Left cardiac atrium (tissue), 4 donors: Measurements from ENCODE around the gene MAP3K1. TPM values are rescaled to one million over a fixed set of nuclear protein-coding genes. Genes with fewer than 3 reads are reported as not detected.

Source experiments
- ATAC-seq, 2 donors: fragments of 200-7000 bp; cut with Tn5 transposase; one replicate each; pipeline ENCODE4 v1.9.1; 2020; ENCODE audit warnings: mild to moderate bottlenecking in 2 of 2, moderate library complexity in 2 of 2
- DNase-seq: peaks from one replicate; pipeline ENCODE4 v3.0.0-alpha.2; 2020
- intact Hi-C, 2 donors: fragments of 100-400 bp; cut with DNase I; formaldehyde crosslinking; loops; one replicate each; pipeline versions ENCODE4 v1.14.1 to v1.15.1; 2022 to 2023
- total RNA-seq, 2 donors: library from RNA; stranded (reverse); fragmentation: NEBNext Ultra II Directional; extraction: Animal tissue kit (Norgen Biotek cat#: 25700); gene quantifications; one replicate each; pipeline ENCODE4 v1.2.1, GENCODE V29; 2021
- donor health status: DM: no; HTN: yes; CAD: no.
- donor health status: DM: no; HTN: yes; CAD: no; lungs with severe emphysema.
- donor health status: DM: yes; HTN: yes; CAD: no.
- donor health status: Dilated cardiomyopathy.

Gene MAP3K1
- total RNA-seq, 2 donors from 2014 or later: 8.4 to 8.5 TPM

GRCh38 chr5:56873056-56873455, 57.7 kb downstream of the MAP3K1 start:
- ATAC-seq: no peak
- intact Hi-C loops: no loop called here
- no peak for DNase-seq

GRCh38 chr5:56876327-56876726, 61.0 kb downstream of the MAP3K1 start:
- intact Hi-C loops: no loop called here
- ATAC-seq (no peak), DNase-seq (no peak)

DNA sequence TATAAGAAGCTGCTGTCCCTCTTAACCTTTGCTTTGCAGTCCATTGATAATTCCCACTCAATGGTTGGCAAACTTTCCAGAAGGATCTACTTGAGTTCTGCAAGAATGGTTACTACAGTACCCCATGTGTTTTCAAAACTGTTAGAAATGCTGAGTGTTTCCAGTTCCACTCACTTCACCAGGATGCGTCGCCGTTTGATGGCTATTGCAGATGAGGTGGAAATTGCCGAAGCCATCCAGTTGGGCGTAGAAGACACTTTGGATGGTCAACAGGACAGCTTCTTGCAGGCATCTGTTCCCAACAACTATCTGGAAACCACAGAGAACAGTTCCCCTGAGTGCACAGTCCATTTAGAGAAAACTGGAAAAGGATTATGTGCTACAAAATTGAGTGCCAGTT, 66.2 kb downstream of the MAP3K1 start:
- ATAC-seq: no peak
- intact Hi-C loops: no loop called here
- no peak for DNase-seq

GRCh38 chr5:56893251-56893951, 78.1 kb downstream of the MAP3K1 start:
- no peak for DNase-seq
- intact Hi-C loops: no loop called here
- ATAC-seq: no peak

DNA sequence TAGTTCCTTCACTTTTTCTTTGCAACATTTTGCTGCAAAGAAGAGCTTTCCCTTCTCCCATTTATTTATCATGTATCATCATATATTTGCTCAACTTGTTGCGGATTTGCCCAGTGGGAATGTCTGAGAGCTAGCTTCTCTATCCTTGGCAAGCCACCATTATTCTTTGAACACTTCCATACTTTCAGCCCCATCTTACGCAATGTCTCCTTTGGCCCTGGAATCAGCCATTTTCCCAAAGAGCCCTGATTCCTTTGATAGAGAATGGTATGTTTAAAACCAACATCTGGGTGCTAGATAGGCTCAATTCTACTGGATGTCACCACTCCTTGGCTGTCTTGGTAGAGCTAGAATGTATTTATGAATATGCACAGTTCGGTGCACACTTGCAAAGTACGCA, 81.4 kb downstream of the MAP3K1 start:
- ATAC-seq (no peak), DNase-seq (no peak)
- intact Hi-C loops: no loop called here

GRCh38 chr5:56898213-56898612, 82.9 kb downstream of the MAP3K1 start:
- ATAC-seq (no peak), DNase-seq (no peak)
- intact Hi-C loops: no loop called here

- intact Hi-C loops: loop anchor here in 1 of 2 donors (5.0 kb wide), 2 partner anchors 237 to 322 kb away; no protein-coding TSS in a partner anchor
- ATAC-seq (no peak), DNase-seq (no peak)
Observed at GRCh38 chr5:56900395-56900794, 85.0 kb downstream of the MAP3K1 start.

DNA sequence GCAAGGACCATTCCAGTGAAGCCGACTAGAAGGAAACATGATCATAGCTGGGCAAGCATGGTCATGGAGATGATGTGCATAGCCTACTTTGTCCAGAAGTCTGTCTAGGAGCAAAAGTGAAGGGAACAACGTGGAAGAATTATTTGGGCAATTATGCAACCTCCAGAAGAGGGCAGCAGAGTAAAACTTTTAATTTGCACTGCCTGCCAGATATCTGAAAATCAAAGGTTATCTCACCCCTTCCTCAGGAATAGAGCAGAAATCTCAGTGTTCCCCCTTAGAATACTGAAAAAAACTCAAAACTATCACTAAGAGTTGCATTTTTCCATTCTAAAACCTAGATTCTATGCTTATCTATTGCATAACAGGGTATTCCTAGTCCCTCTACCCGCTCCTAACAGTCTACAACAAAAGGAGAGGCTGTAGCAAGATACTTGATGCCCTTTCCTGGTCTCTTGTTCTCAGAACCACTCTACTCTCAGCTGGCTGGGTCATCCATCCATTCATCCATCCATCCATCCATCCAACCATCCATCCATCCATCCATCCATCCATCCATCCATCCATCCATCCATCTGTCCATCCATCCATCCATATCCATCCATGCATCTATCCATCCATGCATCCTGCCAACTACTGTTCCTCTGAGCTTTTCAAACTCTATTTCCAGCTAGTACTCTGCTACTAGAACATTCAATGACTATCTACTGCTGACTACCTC, 85.7 kb downstream of the MAP3K1 start:
- intact Hi-C loops: loop anchor here in 1 of 2 donors (5.0 kb wide), 2 partner anchors 236 to 321 kb away; no protein-coding TSS in a partner anchor
- no peak for DNase-seq
- ATAC-seq: peak; percentile 57 to 63

DNA sequence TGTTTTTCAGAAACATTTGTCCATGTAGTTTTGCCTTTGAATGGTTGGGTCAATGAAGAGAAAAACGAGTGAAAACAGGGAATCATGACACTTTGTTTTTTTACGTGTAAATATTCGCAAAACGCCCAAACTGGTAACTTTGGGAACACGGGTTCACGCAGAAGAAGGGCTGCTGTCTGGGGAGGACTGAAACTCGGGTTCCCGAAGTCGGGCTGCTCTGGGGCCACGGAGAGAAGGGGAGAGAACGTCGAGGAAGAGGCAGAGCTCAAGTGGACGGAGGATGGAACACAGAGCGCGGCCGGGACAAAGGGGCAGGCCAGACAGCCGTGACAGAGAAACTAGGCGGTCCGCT, 93.6 kb downstream of the MAP3K1 start:
- peak; percentile 68 to 79 for ATAC-seq
- intact Hi-C loops: no loop called here
- peak; percentile 81 for DNase-seq

GRCh38 chr5:56909294-56910209, 94.2 kb downstream of the MAP3K1 start, which contains the start of gene SETD9:
Gene SETD9, plus strand, starts transcription at chr5:56909596. Its CDS starts 50 bp downstream, at chr5:56909646.
- DNase-seq (peak; percentile 100), ATAC-seq (peak; percentile 94 to 97)
- intact Hi-C loops: no loop called here

DNA sequence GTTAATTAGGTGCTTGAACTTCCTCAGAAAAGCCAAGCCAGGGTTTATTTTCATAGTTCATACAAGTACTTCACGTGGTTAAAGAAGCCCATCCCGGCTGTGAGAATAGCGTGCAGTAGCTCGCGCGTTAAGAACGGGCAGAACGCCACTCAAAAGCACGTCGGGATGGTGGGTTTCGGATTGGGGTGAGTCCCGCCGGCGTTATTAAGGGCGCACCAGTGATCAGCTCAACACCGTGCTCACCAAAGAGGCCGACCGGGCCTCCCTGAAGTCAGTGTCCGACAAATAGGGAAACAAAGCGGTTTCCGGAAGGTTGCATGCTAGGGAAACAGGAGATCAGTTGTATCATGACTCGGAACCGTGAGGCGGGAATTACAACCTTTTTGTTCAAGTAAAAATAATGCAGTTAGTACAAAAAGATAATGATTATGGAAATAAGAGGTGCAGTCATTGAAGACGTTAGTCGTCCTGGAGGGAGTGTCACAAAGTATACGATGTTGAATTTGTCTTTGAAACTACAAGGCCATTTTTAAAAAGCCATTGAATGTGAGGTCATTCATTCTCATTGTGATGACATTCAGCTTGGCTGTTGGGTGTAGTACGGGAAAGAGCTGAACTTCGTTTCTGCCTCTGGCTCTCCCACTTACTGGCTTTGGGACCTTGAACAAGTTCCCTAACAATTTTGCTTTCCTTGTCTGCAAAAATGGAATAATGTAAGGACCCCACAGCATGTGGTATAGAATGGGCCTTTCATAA, 95.0 kb downstream of the MAP3K1 start:
- peak; percentile 51 for DNase-seq

DNA sequence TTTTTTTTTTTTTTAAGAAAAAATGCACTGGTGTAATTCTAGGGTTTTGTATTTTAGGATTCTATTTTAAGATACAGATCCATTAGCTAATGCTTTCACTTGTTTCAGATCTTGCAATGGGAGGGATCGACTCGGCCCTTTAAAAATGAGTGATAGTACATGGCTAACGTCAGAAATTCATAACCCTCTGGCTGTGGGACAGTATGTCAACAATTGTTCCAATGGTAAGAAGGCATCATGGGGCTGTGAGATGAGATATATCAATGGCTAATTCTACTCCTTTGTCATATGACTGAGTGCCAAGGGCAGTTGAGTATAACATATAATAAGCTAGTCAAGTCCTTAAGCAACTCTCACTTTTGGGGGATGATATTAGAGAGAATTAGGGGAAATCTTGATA, 98.4 kb downstream of the MAP3K1 start:
- no peak for DNase-seq
- intact Hi-C loops: no loop called here
- no peak for ATAC-seq

More for the DNA sequence above, 95.0 kb downstream of the MAP3K1 start:
- intact Hi-C loops: no loop called here
- peak; percentile 5 to 22 for ATAC-seq

GRCh38 chr5:56914678-56915077, 99.3 kb downstream of the MAP3K1 start:
- DNase-seq (no peak), ATAC-seq (no peak)
- intact Hi-C loops: no loop called here

- DNase-seq: peak; percentile 32
- intact Hi-C loops: no loop called here
- peak; percentile 65 to 86 for ATAC-seq
Observed at GRCh38 chr5:56917534-56917933, 102.2 kb downstream of the MAP3K1 start.

DNA sequence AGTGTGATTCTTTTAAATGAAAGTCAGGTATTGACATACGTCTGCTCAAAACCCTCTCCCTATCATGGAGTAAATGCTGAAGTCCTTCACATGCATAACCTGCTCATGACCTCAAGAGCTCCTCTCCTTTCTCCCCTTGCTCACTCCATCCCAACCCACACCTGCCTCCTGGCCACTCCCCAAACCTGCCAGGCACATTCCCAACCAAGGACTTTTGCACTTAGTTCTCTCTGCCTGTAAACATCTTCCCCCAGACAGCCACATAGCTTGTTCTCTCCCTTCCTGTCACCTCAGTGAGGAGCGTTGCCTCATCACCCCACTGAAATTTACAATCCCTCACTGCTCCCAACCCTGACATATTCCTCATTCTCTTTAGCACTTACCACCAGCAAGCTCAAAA, 102.7 kb downstream of the MAP3K1 start:
- ATAC-seq: no peak
- DNase-seq: no peak

GRCh38 chr5:56919942-56920662, 104.8 kb downstream of the MAP3K1 start:
- intact Hi-C loops: no loop called here
- no peak for ATAC-seq
- DNase-seq: no peak

More for the DNA sequence above, 102.7 kb downstream of the MAP3K1 start:
- intact Hi-C loops: no loop called here

DNA sequence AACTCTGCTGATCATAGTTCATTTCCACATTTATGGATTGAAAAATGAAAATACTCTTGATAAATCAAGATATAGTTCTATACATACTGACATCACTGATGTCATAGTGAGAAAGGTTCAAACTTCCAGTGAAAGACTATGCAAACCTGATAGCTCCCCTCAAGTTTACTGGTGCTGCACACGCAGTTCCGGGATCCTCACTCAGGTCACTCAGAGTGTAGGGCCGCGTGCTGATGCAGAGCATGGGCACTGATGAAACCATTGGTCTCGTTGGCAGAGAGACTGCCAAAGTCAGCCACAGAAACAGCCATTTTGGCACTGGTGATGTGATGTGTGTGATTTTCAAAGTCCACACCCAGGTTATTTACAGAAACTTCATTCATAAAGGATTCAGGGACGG, 107.6 kb downstream of the MAP3K1 start:
- ATAC-seq: no peak
- intact Hi-C loops: no loop called here
- no peak for DNase-seq

DNA sequence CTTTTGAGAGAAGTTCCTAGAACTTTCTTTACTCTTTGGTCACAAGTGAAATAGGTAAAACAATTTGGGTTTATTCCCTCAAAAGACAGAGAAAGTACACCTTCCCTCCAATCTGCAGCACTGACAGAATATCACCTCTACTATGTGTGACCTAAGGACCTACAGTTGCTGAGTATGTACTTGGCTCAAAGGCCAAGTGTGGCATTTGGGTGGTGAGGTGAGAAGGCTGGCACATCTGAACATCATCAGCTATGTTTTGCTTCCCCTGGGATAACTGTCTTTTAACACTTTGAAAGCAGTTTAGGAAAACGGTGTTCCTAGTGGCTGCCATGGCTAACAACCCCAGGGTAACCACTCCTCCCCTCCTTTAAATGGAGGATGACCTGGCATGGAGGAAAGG, 119.0 kb downstream of the MAP3K1 start:
- peak; percentile 74 to 86 for ATAC-seq

More for the DNA sequence above, 119.0 kb downstream of the MAP3K1 start:
- DNase-seq: no peak
- intact Hi-C loops: no loop called here
